ENCODE measurements around the gene CAMTA1. TPM values are rescaled to one million over a fixed set of nuclear protein-coding genes. Genes with fewer than 3 reads are reported as not detected.

Gene CAMTA1
- total RNA-seq, 4 donors from 2014 or later, result 86.3 to 170 (median 132) TPM

GRCh38 chr1:7491109-7491817 is 706.0 kb downstream of the CAMTA1 start:
- TF ChIP-seq EP300 (IDR thresholded peaks at IDR 0.05) (no peak), POLR2AphosphoS5 (IDR thresholded peaks at IDR 0.05) (peak; percentile 17)
- Histone ChIP-seq H3K4me3 (peak overlapping the region in 1 of 2 donors; percentile 8), H3K9me3 (no peaks in the 10 kb centered on the region), H3K36me3 (no peaks in the 10 kb centered on the region), H3K27ac (peak overlapping the region in 3 of 4 donors; percentile 53 to 62 (median 60)), H3K4me1 (peaks cover 0 to 22% (median 14%) of the 10 kb centered on the region in 3 donors), H3K27me3 (no peaks in the 10 kb centered on the region)
- peak; percentile 48 for ATAC-seq
- 6 to 17% methylated on average over 11 to 14 of the region's 17 CpGs for WGBS, 2 donors (ENCODE audit: low coverage in 1 of 2)

GRCh38 chr1:7491818-7492173 is 706.5 kb downstream of the CAMTA1 start:
- Histone ChIP-seq H3K36me3 (no peaks in the 10 kb centered on the region), H3K4me3 (peak overlapping the region in 1 of 2 donors; percentile 8), H3K4me1 (peaks cover 0 to 22% (median 14%) of the 10 kb centered on the region in 3 donors), H3K27me3 (no peaks in the 10 kb centered on the region), H3K27ac (peak overlapping the region in 3 of 4 donors; percentile 53 to 62 (median 60)), H3K9me3 (no peaks in the 10 kb centered on the region)
- TF ChIP-seq POLR2AphosphoS5 (IDR thresholded peaks at IDR 0.05) (no peak), POLR2A (IDR thresholded peaks at IDR 0.05) (no peak), EP300 (IDR thresholded peaks at IDR 0.05) (no peak), CTCF (IDR thresholded peaks at IDR 0.05) (no peak)
- WGBS, 2 donors (ENCODE audit: low coverage in 1 of 2), result 0 to 24% methylated on average over 4 of the region's 7 CpGs
- peak; percentile 47 for ATAC-seq

- H3K4me1 ChIP-seq, result peaks cover 0 to 22% (median 14%) of the 10 kb centered on the region in 3 donors
- no peak overlapping the region for H3K4me3 ChIP-seq
- H3K9me3 ChIP-seq, result no peaks in the 10 kb centered on the region
- no peak for ATAC-seq
- H3K27me3 ChIP-seq, result no peaks in the 10 kb centered on the region
- TF ChIP-seq EP300 (IDR thresholded peaks at IDR 0.05), result no peak
- no peak for TF ChIP-seq CTCF (IDR thresholded peaks at IDR 0.05)
- no peak for TF ChIP-seq POLR2AphosphoS5 (IDR thresholded peaks at IDR 0.05)
- no peak for TF ChIP-seq POLR2A (IDR thresholded peaks at IDR 0.05)
- no peak overlapping the region for H3K27ac ChIP-seq
- no peaks in the 10 kb centered on the region for H3K36me3 ChIP-seq
- WGBS, 2 donors (ENCODE audit: low coverage in 1 of 2), result 83 to 84% methylated on average over 2 to 5 of the region's 17 CpGs
Observed at GRCh38 chr1:7493711-7494454, 708.6 kb downstream of the CAMTA1 start.

- no peak overlapping the region for H3K27ac ChIP-seq
- no peaks in the 10 kb centered on the region for H3K9me3 ChIP-seq
- no peak for ATAC-seq
- WGBS, 2 donors (ENCODE audit: low coverage in 1 of 2), result 72% methylated on average over 3 of the region's 11 CpGs; no CpG with 5 or more reads in 1 of the 2 donors
- H3K36me3 ChIP-seq, result no peaks in the 10 kb centered on the region
- H3K4me1 ChIP-seq, result peaks cover 0 to 13% (median 12%) of the 10 kb centered on the region in 3 donors
- H3K4me3 ChIP-seq, result no peak overlapping the region
- no peak for TF ChIP-seq POLR2AphosphoS5 (IDR thresholded peaks at IDR 0.05)
- no peak for TF ChIP-seq CTCF (IDR thresholded peaks at IDR 0.05)
- no peak for TF ChIP-seq POLR2A (IDR thresholded peaks at IDR 0.05)
- no peak for TF ChIP-seq EP300 (IDR thresholded peaks at IDR 0.05)
- no peaks in the 10 kb centered on the region for H3K27me3 ChIP-seq
Observed at GRCh38 chr1:7495962-7496361, 710.7 kb downstream of the CAMTA1 start.

GRCh38 chr1:7497107-7497637 is 711.9 kb downstream of the CAMTA1 start:
- ATAC-seq, result no peak
- 88 to 91% methylated on average over 5 to 7 of the region's 12 CpGs for WGBS, 2 donors (ENCODE audit: low coverage in 1 of 2)
- TF ChIP-seq POLR2AphosphoS5 (IDR thresholded peaks at IDR 0.05) (no peak), CTCF (IDR thresholded peaks at IDR 0.05) (no peak), POLR2A (IDR thresholded peaks at IDR 0.05) (no peak), EP300 (IDR thresholded peaks at IDR 0.05) (no peak)
- Histone ChIP-seq H3K27ac (no peak overlapping the region), H3K27me3 (no peaks in the 10 kb centered on the region), H3K36me3 (no peaks in the 10 kb centered on the region), H3K9me3 (no peaks in the 10 kb centered on the region), H3K4me3 (no peak overlapping the region), H3K4me1 (peaks cover 0 to under 1% (median under 1%) of the 10 kb centered on the region in 3 donors)
